GM19468 (cell line): ENCODE measurements around the gene CUX1.

ENCODE experiments used
- ATAC-seq: cut with Tn5 transposase; IDR thresholded peaks from one replicate; pipeline ENCODE4 v1.9.1; 2021; ENCODE audit warnings: mild to moderate bottlenecking, moderate library complexity, moderate number of reproducible peaks; ENCODE audit not compliant: unreplicated experiment; ENCODE audit errors: extremely low read depth

CUX1 gene

DNA sequence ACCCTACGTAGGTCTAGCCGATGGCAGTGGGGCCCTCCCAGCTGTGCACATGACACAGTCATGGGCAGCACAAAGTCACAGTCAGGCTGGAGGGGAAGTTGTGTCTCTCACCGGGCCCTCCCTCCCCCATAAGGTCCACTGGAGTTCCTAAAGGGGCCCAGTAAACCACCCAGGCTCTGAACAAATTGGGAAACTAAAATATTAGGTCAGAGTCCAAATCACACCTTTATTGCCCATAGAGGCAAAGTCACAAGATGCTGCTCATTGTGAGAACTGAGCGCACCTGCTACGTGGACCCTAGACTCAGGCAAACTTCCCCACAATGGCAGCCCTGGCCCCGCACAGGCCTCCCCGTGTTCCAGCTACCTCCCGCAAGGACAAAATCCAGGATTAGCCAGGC is 424.0 kb downstream of the CUX1 start:
- ATAC-seq: no peak

DNA sequence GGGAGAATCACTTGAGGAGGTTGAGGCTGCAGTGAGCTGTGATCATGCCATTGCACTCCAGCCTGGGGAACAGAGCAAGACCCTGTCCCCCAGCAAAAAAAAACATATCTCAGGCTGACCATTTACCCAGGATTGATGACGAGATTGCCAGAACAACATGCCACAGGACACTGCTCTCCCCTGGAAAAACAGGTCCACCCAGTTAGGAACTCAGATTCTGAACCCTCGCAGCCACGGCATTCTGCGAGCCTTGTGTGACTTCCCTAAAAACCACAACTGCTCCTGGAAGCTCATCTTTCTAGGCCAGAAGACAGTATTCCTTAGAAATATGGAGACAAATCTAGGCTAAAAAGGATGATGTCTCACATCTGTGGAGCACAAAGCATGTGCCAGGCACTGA is 427.2 kb downstream of the CUX1 start:
- ATAC-seq: no peak

DNA sequence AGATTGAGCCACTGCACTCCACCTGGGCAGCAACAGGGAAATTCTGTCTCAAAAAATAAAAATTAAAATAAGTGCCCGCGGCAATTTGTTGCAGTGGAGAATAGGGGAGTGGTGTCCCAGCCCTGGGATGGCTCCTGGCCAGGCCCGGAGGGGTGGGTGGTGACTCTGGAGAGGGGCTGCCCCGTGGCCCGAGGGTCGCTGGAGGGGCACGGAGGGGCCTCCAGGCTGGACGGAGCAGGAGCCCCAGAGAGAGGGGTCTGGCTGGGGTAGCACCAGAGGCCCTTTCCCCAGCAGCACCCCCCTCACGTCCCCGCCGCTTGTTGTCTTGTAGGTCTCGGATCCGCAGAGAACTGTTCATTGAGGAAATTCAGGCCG is 430.6 kb downstream of the CUX1 start:
- ATAC-seq: no peak

DNA sequence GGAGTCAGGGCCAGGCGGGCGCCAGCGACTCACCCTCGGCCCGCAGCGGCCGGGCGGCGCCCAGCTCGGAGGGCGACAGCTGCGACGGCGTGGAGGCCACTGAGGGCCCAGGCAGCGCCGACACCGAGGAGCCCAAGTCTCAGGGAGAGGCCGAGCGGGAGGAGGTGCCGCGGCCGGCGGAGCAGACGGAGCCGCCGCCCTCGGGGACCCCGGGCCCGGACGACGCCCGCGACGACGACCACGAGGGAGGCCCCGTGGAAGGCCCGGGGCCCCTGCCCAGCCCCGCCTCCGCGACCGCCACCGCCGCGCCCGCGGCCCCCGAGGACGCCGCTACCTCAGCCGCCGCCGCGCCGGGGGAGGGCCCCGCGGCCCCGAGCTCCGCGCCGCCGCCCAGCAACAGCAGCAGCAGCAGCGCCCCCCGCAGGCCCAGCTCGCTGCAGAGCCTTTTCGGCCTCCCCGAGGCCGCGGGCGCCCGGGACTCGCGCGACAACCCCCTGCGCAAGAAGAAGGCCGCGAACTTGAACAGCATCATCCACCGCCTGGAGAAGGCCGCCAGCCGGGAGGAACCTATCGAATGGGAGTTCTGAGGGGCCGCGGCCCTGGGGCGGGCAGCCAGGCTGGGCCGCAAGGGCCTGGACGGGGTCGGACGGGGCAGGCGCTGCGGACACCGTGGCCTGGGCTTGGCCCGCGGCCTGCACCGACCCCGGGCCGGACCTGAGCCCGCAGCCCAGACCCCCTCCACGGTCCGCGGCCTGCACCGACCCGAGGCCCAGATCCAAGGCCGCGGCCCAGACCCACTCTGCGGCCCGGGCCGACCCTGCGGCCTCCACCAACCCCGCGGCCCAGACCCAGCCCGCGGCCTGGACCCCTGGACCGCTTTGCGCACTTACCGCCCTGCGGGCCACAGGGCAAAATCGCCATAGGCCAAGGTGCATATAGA is 431.3 kb downstream of the CUX1 start:
- no peak for ATAC-seq

DNA sequence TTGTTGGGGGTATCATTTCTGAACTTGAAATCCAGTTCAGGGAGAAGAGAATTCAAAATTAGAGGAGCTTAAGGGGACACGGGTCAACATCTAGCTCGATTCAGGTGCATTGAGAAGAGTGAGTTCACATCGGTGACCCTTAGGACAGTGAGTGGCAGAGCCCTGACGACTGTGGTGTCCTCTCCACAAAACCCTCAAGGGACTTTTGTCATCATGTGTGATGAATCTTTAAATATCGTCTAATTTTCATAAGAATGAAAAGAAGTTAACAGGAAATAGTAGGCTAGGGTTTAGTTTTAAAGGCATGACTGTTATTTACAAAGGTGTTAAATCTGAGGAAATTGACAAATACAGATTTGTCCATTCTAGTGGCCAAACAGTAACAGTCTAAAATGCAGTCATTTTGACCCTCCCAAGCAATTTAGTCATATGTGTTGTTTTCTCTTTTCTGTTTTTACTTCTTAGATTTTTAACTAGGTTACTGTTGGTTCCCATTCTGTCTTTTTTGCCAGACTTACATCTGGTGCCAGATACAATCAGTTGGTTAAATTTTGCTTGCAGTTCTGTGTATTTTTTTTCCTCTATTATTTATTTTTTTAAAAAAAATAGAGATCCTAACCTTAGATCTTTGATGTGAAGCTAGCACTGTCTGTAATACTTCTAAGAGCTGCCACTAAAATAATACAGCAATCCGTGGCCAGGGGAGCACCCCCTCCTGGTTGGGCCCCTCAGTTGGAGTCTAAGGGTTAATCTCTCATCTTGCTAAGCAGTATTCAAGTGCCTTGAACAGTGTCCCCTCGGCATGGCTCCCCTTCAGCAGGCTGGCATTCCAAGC is 434.3 kb downstream of the CUX1 start:
- no peak for ATAC-seq

DNA sequence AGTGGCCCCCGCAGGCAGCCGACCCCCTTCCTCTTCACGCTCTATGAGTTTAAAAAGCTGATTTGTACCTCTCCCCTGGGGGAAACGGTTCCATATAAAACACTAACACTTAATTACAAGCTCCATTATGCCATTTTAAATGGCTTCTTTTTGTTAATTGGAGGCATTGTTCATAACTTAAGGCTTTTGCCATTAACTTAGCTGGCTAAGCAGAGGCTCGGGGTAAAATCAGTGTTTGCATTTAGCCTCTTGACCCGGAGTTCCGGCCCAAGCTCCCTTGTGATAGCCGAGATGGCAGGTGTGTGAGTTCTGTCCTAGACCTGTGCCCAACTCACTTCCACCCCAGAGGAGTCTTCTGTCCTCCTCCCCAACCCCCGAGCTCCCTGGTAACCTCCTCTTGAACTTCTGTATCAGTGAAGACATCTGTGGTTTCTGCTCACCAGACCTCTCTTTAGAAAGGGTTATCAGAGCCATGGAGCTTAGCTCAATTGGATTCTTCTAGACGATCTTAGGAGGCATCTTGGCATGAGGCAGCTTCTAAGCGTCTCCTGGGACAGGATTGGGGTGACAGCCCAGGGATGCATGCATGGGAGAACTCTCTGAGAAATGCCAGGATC is 435.0 kb downstream of the CUX1 start:
- ATAC-seq: no peak

DNA sequence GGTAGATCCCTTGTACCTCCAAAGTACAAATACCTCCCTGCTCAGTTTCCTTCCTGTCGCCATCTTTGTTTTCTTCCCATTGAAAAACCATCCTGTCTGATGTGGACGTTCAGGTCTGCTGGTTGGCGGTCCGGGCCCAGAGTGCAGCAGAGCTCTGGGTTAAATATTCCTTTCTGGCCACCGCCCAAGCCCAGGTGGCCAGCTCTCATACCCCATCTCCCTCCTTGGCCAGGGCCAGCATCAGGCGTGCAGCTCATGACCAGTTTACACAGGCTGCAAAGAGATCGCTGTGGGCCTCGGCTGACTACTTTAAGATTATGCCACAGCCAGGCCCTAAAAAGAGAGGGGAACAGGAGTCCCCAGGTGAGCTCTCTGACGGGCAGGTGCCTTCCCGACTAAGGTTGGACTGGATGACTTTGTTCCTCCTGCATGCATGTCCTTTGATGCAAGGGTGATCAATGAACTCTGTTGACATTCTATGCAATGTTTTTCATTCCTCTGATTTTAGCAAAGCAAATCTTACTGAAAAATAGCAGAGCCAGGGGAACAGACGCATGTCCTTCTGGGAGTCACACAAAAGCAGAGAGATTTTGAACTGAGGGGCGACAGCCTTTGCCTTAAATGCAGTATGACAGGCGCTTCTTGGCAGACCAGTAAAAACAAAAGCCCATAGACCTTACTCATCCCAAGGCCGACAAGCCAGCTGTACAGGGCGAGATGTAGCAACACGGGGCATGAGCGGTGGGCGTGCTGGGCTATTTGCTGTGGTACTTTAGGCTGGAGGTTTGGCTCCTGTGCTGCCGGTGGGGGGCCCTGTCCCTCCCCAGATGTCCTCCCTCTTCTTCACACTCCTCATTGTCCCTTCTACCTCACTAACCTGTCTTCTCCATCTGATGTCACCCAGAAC is 435.9 kb downstream of the CUX1 start:
- ATAC-seq: no peak

DNA sequence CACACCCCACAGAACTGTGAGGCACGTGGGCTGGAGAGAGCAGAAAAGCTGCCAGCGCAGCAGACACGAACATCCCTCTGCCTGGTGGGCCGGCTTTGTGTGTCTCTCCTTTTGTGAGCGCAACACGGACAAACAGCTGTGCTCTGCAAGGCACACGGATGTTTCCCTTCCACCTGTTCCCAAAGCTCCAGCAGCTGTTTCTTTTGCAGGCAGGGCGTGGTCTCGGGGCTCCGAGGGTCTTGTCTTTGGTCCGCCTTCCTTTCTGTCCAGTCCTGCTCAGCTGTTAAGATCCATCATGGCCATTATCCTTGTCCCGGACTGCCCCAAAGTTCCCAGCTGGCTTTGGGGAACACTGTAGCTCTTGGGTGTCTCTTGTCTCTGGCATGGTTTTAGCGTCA is 436.5 kb downstream of the CUX1 start:
- no peak for ATAC-seq

DNA sequence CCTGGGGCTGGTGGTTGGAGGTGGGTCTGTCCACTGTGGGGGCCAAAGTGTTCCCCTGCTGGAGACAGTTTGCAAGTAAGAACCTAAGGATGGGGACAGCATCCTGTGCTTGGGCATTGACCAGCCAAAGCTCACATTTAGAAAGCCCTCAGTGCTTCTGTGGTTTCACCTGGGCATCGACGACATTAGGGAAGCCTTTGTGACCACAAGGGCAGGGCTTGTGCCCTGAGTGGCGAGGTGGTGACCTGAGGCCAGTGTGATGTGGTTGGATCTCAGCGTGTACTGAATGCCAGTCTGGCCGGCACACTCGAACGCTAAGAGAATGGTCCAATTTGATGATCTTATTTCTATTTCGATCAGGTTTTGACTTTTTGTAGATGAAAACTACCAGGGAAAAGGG is 437.1 kb downstream of the CUX1 start:
- ATAC-seq: no peak

DNA sequence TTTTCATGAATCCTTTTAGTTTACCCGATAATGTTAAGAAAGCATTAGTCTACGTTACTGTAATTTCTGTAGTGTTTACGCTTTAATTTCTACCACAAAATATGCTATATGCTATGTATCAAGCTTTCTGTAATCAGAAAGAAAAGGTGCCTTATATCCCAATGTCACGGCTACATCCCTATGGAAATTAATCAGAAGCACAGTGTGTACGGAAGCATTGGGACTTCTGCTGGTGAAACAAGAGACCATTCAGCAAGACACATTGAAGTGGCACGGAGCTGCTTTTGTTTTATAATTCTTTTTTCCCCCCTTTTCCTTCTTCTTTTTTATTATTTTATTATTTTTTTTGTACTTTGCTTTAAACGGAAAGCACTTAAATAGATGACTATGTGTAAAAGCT is 438.1 kb downstream of the CUX1 start:
- no peak for ATAC-seq

DNA sequence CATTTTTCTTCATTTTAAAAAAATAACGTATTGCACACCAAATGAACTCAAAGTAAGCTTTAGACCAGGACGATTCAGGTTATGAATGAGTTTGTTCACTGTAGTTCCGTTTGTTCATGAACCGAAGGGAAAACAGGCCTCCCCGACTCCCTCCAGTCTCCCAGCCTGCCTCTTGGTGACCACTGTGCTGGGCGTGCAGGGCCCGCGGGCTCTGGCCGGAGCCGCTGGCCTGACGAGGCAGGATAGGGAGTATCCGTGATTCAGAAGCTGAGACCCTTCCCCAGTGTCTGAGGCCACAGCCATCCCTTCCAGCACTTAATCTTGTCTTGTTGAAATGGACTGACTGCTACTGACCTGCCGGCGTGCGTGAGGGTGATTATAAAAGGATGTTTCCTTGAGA is 438.5 kb downstream of the CUX1 start:
- no peak for ATAC-seq

DNA sequence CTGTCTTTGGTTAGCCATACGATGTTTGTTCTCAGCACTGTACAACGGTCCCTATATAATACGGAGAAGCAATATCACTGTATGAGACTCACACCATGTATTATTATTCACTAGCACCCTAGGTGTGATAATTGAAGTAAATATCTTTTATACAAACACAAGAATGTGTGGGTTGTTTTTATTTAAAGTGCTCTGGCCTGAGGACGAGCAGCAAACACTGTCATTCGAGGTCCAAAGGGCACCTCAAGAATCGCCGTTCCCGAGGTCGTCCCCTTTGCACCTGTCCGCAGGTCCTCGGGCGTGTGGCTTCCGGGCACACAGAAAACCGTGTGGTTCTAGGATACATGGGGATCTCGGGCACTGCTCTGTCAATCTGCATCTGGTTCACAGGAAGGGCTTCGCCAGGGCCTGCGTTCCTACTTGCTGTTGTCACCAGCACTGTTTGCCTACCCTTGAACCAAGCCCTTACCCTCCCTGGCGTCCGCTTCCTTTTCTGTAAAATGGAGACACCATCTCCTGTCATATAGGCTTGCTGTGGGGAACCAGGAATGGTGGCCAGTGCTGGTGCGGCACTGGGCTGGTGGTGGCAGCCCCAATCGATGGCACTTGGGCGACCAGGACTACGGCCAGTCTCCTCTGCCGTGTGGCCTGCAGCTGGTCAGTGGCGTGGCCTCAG is 440.8 kb downstream of the CUX1 start:
- no peak for ATAC-seq

DNA sequence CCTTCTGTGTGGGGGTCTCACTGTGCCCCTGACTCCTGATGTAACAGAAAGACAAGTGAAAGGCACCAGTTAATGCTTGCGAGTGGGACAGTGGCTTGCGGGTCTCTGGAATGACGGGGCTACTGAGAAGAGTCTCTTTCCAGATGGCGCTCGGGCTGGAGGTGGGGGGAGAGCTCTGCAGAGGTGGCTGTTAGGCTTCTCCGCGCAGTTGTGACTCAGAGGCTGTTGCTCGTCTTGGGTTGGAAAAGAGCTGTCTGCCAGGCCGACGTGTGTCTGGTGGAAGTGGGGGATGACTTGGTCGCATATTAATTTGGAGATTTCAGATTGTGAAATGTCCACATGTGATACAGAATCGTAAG is 441.3 kb downstream of the CUX1 start:
- no peak for ATAC-seq

DNA sequence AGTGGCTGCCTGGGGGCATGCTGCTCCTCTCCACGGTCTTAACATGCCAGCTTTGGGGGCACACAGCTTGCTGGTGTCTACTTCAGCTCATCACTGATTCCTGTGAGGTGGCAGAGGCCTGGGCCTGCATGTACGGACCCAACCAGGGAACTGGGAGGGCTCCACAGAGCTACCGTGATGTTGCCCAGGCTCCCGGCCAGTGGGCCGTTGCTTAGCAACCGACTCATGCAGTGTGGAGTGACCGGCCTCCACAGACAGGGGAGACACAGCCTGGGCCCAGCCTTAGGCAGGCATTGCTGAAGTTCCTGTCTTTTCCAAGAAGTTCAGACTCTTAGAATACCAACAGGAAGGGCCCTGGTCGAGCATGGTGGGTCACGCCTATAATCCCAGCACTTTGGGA is 443.4 kb downstream of the CUX1 start:
- no peak for ATAC-seq

DNA sequence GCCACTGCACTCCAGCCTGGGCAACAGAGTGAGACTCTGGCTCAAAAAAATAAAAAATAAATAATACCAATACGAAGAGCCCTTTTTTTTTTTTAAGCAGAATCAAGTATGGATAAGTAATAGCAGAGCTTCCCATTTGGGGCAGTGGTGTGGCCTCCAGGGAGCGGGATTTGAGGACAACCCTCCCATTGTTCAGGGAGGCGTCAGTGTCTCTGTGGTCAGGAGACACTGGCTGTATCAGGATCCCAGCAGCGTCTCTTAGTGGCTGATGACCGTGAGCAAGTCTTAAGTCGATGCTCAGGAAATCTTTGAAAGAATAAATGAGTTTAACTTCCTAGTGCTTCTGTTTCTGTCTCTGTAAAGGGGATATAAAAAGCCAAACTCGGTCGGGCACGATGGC is 444.0 kb downstream of the CUX1 start:
- no peak for ATAC-seq

DNA sequence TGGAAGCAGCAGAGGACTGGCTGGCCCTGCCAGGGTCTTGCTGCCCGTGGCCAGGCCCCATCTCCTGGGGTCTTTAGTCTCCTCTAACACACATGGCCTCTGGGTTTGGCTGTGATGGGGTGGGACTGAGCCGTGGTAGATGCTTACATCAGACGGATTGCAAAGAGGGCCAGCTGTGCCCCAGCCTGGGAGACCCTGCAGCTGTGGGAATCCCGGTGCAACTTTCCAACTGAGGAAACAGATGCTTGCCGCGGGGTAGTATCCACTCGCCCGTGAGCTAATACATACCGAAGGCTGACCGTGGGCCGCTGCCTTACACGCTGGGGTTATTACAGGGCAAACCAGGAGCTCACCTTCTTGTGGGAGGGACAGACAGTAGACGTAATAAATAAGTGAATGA is 445.1 kb downstream of the CUX1 start:
- no peak for ATAC-seq

DNA sequence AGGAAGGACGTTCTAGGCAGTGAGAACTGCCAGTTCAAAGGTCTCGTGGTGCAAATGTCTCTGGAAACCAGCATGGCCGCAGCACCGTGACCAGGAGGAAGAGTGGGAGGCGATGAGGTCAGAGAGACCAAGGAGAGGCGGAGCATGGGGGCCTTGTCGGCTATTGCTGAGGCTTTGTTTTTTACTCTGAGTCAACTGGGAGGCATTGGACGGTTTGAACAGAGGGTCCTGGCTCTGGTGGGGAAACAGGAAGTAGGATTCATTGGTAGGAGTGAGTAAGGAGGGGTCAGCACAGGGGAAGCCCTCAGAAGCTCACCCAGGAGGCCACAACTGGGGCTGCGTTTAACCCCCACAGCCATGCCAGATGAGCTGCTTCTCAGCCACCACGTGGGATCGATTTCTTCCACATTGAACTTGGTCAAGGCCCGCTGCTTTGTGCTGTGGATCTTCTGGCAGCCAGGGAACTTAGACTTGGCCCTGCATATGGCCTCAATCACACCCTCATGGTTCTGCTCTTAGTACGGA is 447.0 kb downstream of the CUX1 start:
- ATAC-seq: no peak

DNA sequence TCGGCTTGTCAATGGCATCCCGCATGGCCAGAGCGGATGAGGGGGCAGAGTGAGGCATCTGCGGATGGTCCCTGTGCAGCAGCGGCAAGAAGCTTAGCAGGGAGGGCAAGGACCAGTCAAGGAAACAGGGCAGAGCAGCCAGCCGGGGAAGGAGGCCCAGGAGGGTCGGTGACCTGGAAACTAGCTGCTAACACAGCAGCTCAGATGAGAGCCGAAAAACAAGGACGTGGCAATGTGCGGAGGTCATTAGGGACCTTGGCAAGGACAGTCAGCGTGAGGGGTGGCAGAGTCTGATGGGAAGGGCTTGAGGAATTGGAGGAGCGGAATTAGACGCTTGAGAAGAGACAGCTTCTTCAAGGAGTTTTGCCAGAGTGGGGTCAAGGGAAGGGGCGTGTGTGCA is 449.1 kb downstream of the CUX1 start:
- ATAC-seq: no peak

DNA sequence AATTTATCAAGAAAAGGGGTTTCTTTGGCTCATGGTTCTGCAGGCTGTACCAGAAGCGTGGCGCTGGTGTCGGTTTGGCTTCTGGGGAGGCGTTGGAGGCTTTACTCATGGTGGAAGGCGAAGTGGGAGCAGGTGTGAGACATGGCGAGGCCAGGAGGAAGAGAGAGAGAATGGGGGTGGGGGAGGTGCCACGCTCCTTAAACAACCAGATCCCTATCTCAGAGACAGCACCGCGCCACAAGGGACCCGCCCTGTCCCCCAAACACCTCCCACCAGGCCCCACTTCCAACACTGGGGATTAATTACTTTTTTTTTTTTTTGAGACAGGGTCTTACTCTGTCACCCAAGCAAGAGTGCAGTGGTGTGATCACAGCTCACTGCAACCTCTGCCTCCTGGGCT is 451.2 kb downstream of the CUX1 start:
- ATAC-seq: no peak
